HG02610 (cell line): ENCODE data around the gene TMPRSS11B.
"Not testable (repeated sequence)": the region's sequence is repeated elsewhere in the genome, so short reads cannot be mapped to it uniquely, and the experiment has no call there.

ENCODE experiments used
- ATAC-seq: cut with Tn5 transposase; IDR thresholded peaks from one replicate; pipeline ENCODE4 v1.9.1; 2021; ENCODE audit warnings: mild to moderate bottlenecking, moderate library complexity; ENCODE audit not compliant: unreplicated experiment

TMPRSS11B gene

DNA sequence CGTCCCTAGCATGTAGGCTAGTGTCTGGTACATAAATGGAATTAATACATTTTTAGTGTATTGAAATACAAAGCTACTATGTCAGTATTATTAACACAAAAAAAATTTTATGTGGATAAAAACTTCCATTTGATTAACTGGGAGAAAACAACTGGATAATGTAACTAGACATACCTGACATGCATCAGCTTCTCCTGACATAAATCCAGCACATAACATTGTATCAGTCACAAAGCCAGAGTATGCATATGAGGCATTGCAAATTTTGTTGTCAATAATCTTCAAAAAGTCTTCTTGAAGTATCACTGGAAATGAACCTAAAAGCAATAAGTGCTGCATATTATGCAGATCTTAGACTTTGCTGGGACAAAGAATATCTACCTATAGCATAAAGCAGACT is 16.9 kb downstream of the TMPRSS11B start:
- no peak for ATAC-seq

DNA sequence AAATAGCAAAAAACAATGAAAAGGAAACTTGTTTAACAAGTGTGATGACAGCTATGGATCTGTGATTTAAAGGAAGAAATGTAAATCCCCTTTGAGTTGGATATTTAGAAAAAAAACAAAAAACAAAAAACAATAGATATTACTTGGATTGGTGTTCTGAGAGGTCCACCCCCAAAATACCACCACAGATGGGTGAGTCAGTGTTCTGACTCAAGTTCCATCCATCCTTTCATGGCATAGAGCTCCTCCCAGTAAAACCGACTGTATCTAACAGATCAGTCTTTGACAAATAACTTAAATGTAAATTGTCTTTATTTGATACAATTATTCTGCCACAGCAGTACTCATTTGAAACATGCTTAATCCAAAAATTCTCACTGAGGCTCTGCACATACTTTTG is 27.4 kb downstream of the TMPRSS11B start:
- no peak for ATAC-seq

DNA sequence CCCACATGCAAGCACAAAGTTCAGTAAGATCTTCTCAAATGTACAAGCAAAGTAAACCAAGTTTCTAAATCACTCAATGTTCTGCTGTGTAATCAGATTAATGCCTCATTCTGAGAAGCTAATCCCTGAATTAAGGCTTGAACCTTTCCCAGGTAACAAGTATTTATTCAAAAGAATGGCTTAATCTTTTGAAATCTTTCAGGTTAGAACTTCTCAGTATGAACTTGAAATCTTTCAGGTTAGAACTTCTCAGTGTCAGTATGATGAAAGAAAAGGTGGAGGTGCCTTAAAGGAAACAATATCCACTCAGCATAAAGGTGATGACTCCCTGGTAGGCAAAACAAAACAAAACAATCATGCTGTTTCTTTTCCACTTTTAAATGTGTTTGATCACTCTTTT is 29.0 kb downstream of the TMPRSS11B start:
- no peak for ATAC-seq

DNA sequence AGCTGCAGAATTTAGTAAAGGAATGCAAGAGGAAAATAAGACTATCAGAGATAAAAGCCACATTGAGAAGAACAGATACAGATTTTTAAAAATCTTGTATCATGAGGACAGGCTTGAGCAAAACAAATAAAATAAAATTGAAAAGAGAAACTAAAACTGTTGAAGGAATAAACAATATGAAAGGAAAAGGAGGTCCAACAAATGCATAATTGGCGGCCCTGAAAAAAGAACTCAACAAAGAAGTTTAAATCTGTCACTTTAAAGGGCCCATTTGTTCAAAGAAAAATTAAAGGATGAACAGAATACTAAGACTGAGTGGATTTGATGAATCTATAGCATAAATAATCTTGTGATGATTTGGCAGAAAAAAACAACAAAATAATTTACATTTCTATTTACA is 36.5 kb downstream of the TMPRSS11B start:
- no peak for ATAC-seq

DNA sequence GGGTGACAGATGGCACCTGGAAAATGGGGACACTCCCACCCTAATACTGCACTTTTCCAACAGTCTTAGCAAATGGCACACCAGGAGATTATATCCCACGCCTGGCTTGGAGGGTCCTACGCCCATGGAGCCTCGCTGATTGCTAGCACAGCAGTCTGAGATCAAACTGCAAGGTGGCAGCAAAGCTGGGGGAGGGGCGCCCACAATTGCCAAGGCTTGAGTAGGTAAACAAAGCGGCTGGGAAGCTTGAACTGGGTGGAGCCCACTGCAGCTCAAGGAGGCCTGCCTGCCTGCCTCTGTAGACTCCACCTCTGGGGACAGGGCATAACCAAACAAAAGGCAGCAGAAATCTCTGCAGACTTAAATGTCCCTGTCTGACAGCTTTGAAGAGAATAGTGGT is 51.2 kb downstream of the TMPRSS11B start:
- ATAC-seq: not testable (repeated sequence)

DNA sequence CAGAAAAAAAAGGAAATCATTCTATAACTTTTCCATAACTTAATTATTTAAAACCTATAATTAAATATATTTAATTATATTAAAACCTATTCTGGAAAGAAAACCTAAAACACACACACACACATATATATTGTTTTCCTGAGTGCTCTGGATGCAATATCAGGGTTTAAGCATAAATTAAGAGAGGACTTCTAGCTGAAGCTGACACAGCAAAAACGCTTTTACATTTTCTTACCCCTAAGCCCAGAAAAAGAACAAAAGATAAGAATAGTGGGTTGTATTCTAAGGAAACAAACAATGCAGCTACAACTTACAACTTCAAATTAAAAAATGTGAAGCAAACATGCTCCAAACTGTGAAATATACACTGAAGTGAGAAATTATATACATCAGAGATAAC is 52.3 kb downstream of the TMPRSS11B start:
- no peak for ATAC-seq

DNA sequence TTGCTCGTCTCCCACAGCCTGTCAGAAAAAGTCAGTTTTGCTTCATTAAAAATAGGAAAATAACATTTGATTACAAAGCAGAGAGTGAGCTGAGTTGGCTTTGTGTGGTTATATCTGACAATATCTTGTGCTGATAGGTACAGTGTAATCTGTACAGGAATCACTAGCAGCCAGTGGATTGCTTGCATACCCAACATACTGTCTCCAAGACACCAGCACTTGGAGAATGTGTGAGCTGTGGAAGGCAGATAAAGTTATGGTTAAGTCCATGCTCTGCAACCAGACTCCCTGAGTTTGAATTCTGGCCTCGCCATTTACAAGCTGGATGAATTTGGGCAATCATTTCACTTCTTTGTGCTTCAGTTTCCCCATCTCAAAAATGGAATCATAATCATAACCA is 58.3 kb downstream of the TMPRSS11B start:
- ATAC-seq: no peak

DNA sequence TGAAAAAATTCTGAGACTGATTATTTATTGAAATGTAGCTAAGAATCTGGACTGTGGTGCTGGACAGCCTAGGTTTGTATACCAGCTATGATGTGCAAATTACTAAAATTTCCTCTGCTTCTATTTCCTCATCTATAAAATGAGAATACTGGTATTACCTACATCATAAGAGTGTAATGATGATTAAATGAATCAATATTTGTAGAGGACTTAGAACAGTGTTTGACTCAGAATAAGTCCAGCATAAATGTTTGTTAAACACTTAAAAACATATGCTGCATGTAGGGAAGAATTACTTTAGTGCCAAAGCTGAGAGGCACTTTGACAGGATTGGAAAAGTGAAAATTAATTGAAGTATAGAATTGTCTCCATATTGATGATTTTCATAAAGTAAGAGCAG is 60.6 kb downstream of the TMPRSS11B start:
- no peak for ATAC-seq

DNA sequence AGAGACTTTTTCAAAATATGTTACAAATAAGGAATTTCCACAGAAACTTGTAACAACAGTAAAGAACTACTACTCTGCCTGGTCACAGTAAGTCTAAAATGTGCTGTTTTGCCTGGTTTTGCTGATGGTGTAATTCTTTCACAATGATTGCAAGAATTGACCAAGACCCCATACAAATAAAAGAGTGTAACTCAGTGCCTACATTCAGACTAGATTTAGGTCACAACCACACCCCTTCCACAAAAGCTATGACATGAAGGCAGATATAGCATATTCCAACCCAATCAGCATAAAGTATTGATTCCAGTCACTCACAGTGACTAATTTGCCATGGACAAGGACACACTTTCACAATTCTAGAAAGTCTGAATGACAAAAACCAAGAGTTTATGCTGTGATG is 62.1 kb downstream of the TMPRSS11B start:
- no peak for ATAC-seq

DNA sequence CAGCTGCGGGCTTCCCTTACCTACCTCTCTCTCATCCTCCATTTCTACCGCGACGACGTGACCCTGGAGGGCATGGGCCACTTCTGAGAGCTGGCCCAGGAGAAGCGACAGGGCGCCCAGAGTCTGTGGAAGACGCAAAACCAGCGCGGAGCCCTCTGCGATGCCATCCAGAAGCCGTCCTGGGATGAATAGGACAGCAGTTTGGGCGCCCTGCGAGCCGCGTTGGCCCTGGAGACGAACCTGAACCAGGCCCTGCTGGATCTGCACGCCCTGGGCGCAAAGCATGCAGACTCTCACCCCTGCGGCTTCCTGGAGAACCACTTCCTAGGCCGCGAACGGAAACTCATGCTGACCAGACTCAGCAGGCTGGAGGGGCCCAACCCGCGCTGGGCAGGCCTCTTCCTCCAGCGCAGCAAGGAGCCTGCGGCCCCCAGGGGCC is 63.1 kb downstream of the TMPRSS11B start:
- ATAC-seq: no peak

DNA sequence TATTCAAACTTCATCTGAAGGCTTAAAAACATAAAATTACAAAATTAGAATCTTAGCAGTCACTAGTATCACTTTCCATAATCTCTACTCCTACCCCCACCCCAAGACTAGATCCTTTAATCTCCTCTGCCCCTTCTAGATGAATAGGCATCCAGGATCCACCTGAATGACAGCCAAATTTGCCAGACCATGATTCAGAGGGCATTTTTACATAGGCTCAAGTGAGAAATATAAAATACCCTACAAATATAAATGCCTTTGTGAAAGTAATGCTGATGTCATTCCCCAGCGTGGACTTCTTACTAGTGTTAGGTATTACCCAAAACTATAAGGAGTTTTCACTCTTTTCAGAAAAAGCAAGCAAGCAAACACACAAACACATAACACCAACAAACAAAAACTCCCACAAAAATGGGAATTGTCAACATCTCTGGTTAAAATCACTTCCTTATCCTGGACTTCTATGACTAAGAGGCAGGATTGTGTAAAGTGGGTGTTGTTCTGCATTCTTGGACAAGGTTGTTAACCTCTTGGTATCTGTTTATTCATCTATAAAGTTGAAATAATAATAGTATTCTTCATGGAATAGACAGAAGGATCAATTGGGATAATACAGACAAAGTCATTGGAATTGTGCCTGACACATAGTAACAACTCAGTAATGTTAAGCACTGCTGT is 64.5 kb downstream of the TMPRSS11B start:
- no peak for ATAC-seq

DNA sequence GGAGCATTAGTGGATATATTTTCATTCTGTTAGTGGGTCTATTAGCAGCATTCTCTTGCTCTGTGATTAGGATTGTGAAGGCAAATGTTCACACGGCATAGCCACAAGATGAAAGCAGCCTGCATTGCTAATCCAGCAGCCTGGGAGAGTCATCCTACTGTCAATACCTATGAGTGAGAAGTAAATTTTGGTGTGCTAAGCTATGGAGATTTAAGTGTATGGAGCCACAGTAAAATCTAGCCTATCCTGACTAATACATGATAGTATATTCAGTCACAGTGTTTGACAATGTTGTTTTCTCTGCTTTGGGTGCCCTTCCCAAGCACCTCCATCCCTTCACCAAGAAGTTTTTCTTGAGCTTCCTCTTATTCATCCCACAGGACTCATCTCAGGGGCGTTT is 68.6 kb downstream of the TMPRSS11B start:
- no peak for ATAC-seq
